ENCODE measurements around the gene SSBP3.

SSBP3 gene

DNA sequence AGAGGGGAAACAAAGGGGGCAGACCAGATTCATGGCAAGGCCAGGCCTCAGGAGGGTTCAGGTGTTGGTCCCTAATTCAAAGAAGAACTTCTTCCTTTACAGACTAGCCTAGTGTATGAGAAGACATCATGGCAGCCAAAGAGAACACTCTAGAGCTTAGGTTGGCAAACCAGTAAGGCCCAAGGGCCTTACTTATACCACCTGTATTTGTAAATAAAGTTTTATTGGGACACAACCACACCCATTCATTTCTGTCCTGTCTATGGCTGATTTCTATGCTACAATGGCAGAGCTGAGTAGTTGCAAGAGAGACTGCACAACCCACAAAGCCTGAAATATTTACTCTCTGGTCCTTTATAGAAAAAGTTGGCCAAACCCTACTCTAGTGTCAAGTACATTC, 42.3 kb downstream of the SSBP3 start:
- no peak for FAIRE-seq
- TF ChIP-seq, protein P1, sequence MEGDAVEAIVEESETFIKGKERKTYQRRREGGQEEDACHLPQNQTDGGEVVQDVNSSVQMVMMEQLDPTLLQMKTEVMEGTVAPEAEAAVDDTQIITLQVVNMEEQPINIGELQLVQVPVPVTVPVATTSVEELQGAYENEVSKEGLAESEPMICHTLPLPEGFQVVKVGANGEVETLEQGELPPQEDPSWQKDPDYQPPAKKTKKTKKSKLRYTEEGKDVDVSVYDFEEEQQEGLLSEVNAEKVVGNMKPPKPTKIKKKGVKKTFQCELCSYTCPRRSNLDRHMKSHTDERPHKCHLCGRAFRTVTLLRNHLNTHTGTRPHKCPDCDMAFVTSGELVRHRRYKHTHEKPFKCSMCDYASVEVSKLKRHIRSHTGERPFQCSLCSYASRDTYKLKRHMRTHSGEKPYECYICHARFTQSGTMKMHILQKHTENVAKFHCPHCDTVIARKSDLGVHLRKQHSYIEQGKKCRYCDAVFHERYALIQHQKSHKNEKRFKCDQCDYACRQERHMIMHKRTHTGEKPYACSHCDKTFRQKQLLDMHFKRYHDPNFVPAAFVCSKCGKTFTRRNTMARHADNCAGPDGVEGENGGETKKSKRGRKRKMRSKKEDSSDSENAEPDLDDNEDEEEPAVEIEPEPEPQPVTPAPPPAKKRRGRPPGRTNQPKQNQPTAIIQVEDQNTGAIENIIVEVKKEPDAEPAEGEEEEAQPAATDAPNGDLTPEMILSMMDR (IDR thresholded peaks at IDR 0.05; ENCODE audit: insufficient read depth, missing control alignments): no peak

DNA sequence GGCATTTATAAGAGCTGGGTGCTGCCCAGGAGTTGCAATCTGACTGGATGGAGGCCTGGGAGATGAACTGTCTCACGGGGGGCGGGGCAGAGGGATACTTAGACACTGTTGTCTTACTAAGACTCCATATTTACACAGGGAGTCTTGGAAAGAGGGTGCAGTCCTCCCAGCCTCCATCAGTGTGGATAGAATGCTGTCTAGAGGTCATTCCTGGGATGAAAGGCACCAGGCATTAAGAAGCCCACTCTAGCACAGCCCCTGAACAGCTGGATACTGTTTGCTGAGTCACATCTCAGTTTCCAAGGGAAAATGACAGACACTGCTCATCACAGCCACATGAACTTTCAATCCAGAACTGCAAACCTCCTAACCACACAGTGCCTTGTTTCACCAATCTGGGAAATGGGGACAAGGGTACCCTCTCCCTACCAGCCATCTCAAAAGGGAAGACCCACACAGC, 43.3 kb downstream of the SSBP3 start:
- FAIRE-seq: no peak
- DNase-seq (ENCODE audit: insufficient read length, low spot score): no peak
- TF ChIP-seq, protein P1 (IDR thresholded peaks at IDR 0.05; ENCODE audit: insufficient read depth, missing control alignments): no peak

More for the DNA sequence above, 42.3 kb downstream of the SSBP3 start:
- no peak for DNase-seq (ENCODE audit: insufficient read length, low spot score)

DNA sequence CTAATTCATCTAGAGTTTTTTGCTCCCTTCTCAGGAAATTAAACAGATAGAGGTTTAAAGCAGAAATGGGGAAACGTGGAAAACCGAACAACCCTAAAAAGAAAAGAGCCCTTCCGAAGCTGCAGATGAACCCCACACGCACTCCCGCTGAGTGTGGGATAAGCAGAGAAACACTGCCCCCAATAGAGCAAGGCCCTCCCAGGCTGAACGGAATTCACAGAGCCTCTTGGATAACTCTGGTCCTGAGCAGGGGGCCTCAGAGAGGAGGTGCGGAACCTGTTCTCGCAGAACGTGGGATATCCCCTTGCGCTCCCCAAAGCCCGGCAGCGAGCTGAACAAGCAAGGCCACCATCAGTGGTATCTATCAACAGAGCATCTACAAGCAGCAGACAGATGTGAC, 44.9 kb downstream of the SSBP3 start:
- DNase-seq (ENCODE audit: insufficient read length, low spot score) (no peak), FAIRE-seq (no peak)
- TF ChIP-seq, protein P1 (IDR thresholded peaks at IDR 0.05; ENCODE audit: insufficient read depth, missing control alignments): peak; percentile 57

DNA sequence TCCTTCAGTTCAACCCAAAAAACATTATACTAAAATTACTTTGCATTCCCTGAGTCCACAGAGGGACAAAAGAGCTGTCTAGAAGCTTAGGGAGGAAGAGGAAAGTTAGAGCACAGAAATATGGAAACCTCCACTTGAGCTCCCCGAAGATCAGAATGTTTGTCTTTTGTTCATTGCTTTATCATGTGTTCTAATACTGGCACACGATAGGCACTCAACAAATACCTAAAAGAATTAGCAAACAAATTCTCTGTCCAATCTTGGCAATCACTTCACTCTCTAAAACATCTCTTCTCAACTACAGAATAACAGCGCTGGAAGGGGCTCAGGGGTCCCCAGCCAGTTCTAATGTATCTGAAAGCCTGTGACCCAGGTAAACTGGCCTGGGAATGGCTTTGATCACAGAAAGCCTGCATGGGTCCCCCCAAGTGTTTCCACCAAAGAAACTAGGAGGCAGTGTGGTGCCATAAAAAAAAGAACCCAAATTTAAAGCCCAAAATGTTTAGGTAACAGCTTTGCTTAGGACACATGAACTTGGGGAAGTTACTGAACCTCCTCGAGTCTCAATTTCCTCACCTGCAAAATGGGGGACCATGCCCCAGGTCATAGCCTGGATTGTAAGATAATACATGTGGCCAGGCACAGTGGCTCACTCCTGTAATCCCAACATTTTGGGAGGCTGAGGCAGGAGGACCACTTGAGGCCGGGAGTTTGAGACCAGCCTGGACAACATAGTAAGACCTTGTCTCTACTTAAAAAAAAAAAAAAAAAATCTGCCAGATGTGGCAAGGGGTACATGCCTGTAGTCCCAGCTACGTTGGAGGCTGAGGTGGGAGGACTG, 45.8 kb downstream of the SSBP3 start:
- TF ChIP-seq, protein P1 (IDR thresholded peaks at IDR 0.05; ENCODE audit: insufficient read depth, missing control alignments): peak; percentile 3
- FAIRE-seq (no peak), DNase-seq (ENCODE audit: insufficient read length, low spot score) (no peak)

DNA sequence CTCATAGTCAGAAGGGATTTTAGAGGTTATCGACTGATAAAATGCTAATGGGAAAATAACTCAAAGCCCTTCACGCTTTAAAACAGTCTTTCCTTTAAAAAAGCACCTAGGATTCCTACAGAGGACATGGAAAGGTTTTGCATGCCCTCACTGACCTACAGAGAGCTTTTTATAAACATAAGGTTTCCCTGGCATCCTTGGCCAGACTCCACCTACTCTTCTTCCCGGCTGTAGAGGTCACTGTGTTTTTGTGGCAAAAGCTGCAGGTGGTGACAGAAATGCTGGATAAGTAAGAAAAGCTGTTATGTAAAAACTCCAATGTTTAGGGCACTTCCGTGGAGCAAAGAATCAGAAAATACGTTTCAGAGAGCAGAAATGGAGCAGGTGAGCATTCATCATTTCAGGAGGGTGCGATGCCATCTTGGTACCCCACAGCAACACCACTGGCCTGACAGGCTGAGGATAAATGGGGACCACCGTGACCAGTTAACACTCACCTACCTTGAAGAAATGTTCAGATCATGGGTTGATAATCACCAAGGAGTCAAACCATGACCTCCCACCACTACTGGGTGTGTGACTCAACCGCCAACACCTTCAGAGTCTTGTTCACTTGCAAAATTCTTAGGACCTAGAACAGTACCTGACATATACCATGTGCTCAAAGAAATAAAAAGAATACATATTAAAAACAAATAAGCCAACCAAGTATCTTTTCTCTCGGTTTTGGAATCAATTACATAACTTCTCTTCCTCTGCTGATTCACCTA, 46.6 kb downstream of the SSBP3 start:
- DNase-seq (ENCODE audit: insufficient read length, low spot score): no peak
- FAIRE-seq: no peak
- TF ChIP-seq, protein P1 (IDR thresholded peaks at IDR 0.05; ENCODE audit: insufficient read depth, missing control alignments): no peak

DNA sequence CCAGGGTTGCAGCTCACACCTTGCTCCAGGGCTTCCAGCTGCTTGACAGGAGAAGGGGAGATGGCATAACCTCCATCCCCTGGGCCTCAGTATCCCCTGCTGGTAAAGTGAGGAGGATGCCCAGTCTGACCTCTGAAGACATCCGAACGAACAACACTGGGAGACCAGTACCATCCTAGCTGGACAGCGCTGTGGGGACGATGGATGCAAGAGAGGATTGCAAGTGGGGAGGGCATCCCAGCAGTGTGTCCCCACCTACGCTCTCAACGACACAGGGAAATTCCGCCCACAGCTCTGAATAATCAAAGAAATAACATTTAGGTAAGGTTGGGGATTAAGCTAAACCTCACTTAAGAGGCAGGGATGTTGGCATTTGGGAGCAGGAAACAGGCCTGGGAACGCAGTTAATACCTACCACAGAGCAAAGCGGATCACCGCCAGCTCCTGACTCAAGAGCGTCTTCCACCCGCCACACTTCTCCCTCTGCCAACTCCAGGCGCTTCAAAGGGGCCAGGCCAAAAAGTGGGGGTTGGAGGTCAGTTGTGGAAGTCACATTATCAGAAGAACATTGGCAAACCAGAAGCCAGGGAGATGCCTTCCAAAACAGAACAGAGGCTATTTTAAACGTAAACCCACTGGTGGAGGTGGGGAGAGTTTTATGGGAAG, 47.6 kb downstream of the SSBP3 start:
- FAIRE-seq (no peak), DNase-seq (ENCODE audit: insufficient read length, low spot score) (no peak)
- TF ChIP-seq, protein P1 (IDR thresholded peaks at IDR 0.05; ENCODE audit: insufficient read depth, missing control alignments): no peak

Data from D721Med (cell line).